Karpas-422 (cell line): ENCODE measurements around the gene PSMD2. TPM values are rescaled to one million over a fixed set of nuclear protein-coding genes. Genes with fewer than 3 reads are reported as not detected.

Source experiments
- DNase-seq: peaks from one replicate; pipeline ENCODE4 v3.0.0-alpha.2; 2015
- H2AFZ ChIP-seq: fragments of 200-600 bp; sonication (generic); 2 replicates; pipeline ENCODE4 v1.6.1; 2014; ENCODE audit warnings: antibody characterized with exemption, low read length, mixed read lengths
- H3K27ac ChIP-seq: fragments of 200-600 bp; sonication (generic); 2 replicates; pipeline ENCODE4 v1.5.1; 2014; ENCODE audit warnings: mild to moderate bottlenecking, low read length, moderate library complexity
- H3K27me3 ChIP-seq: fragments of 200-600 bp; sonication (generic); 2 replicates; pipeline ENCODE4 v1.6.1; 2014; ENCODE audit warnings: low read length, mixed read lengths
- H3K36me3 ChIP-seq: fragments of 200-600 bp; sonication (generic); 2 replicates; pipeline ENCODE4 v1.6.1; 2014; ENCODE audit warnings: low read length, mixed read lengths; ENCODE audit not compliant: insufficient read depth
- H3K4me1 ChIP-seq: fragments of 200-600 bp; sonication (generic); 2 replicates; pipeline ENCODE4 v1.6.1; 2014; ENCODE audit warnings: mild to moderate bottlenecking, low read length, mixed read lengths
- H3K4me2 ChIP-seq: fragments of 200-600 bp; sonication (generic); 2 replicates; pipeline ENCODE4 v1.6.1; 2014; ENCODE audit warnings: low read length, low read depth, mild to moderate bottlenecking; ENCODE audit not compliant: poor library complexity, severe bottlenecking
- H3K4me3 ChIP-seq: fragments of 200-600 bp; sonication (generic); 2 replicates; pipeline ENCODE4 v1.5.1; 2014; ENCODE audit warnings: mild to moderate bottlenecking, antibody characterized with exemption, low read length, mixed read lengths
- H3K79me2 ChIP-seq: fragments of 200-600 bp; sonication (generic); 2 replicates; pipeline ENCODE4 v1.6.1; 2014; ENCODE audit warnings: mild to moderate bottlenecking, low read length, mixed read lengths
- H3K9ac ChIP-seq: fragments of 200-600 bp; sonication (generic); 2 replicates; pipeline ENCODE4 v1.6.0; 2014; ENCODE audit warnings: low read length
- H3K9me2 ChIP-seq: fragments of 200-600 bp; sonication (generic), shearing (Covaris generic); replicated peaks from 2 replicates; pipeline ENCODE4 v1.6.0; 2014; ENCODE audit warnings: mild to moderate bottlenecking, low read length, moderate library complexity; ENCODE audit not compliant: insufficient read depth
- H3K9me3 ChIP-seq: fragments of 300-700, 200-600 bp; sonication (generic); 2 replicates; pipeline ENCODE4 v1.6.1; 2014; ENCODE audit warnings: low read length, mixed read lengths
- H4K20me1 ChIP-seq: fragments of 200-600 bp; sonication (generic); 2 replicates; pipeline ENCODE4 v1.6.1; 2014; ENCODE audit warnings: mild to moderate bottlenecking, antibody characterized with exemption, low read length, low read depth; ENCODE audit not compliant: insufficient read depth
- total RNA-seq: library from RNA; depleted of rRNA; stranded (reverse); fragments of >200 nt; shearing (Covaris generic); gene quantifications from 2 replicates; pipeline ENCODE4 v1.2.3, GENCODE V29; 2014; ENCODE audit warnings: low replicate concordance

Gene PSMD2
- total RNA-seq, 1 experiment from 2014 or later = 235 TPM

DNA sequence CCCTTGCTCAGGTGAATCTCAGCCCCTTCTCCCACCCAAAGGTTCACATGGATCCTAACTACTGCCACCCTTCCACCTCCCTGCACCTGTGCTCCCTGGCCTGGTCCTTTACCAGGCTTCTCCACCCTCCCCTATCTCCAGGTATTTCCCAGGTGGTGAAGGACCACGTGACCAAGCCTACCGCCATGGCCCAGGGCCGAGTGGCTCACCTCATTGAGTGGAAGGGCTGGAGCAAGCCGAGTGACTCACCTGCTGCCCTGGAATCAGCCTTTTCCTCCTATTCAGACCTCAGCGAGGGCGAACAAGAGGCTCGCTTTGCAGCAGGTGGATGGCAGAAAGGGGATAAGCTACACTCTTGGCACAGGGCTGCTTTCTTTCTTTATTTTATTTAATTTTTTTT is 42.9 kb downstream of the PSMD2 start:
- no peak overlapping the region for H3K27ac ChIP-seq
- no peak overlapping the region for H3K9ac ChIP-seq
- H3K79me2 ChIP-seq = peaks cover 19% of the 10 kb centered on the region
- no peaks in the 10 kb centered on the region for H3K36me3 ChIP-seq
- no peaks in the 10 kb centered on the region for H4K20me1 ChIP-seq
- no peak overlapping the region for H3K4me2 ChIP-seq
- H3K4me1 ChIP-seq = peaks cover 8% of the 10 kb centered on the region
- no peak overlapping the region for H3K4me3 ChIP-seq
- no peaks in the 10 kb centered on the region for H3K9me3 ChIP-seq
- no peaks in the 10 kb centered on the region for H3K27me3 ChIP-seq
- H3K9me2 ChIP-seq = no peaks in the 10 kb centered on the region
- DNase-seq = no peak
- no peak overlapping the region for H2AFZ ChIP-seq

DNA sequence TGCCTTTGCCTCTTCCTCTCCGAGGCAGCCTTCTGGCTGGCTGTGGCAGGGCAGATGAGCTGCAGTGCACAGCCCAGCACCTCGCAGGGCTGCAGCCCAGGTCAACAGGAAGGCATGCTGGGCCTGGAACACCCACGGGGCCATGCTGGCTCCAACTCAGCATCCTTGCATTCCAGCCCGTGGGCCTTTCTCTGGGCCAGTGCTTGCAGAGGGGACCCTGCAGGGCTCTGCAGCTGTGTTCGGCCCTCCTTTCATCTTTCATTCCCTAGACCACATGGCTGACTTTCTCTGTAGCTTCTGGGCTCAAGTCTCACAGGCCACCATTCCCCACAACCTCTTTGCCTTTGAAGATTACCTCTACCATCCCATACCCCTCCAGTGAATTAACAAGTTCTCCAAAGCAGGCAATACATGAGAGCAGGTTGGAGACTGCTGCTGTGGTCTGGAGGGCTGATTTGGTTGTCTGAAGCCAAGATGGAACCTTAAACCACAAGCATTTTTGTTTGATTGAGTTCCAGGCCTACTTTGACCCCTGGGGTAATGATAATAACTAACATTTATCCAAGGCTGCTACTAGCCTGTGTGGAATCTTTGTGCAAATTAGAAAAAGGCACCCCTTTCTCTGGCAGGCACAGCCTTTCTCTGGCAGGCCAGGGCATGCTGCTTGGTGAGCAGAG is 44.3 kb downstream of the PSMD2 start:
- Histone ChIP-seq H3K9me2 (no peaks in the 10 kb centered on the region), H3K9me3 (no peaks in the 10 kb centered on the region), H3K9ac (no peak overlapping the region), H3K36me3 (no peaks in the 10 kb centered on the region), H3K4me2 (no peak overlapping the region), H3K79me2 (peaks cover 5% of the 10 kb centered on the region; the same call in 1 of the 2 replicates), H3K4me1 (no peaks in the 10 kb centered on the region), H3K4me3 (no peak overlapping the region), H3K27ac (no peak overlapping the region), H3K27me3 (no peaks in the 10 kb centered on the region), H4K20me1 (no peaks in the 10 kb centered on the region), H2AFZ (no peak overlapping the region)
- no peak for DNase-seq

DNA sequence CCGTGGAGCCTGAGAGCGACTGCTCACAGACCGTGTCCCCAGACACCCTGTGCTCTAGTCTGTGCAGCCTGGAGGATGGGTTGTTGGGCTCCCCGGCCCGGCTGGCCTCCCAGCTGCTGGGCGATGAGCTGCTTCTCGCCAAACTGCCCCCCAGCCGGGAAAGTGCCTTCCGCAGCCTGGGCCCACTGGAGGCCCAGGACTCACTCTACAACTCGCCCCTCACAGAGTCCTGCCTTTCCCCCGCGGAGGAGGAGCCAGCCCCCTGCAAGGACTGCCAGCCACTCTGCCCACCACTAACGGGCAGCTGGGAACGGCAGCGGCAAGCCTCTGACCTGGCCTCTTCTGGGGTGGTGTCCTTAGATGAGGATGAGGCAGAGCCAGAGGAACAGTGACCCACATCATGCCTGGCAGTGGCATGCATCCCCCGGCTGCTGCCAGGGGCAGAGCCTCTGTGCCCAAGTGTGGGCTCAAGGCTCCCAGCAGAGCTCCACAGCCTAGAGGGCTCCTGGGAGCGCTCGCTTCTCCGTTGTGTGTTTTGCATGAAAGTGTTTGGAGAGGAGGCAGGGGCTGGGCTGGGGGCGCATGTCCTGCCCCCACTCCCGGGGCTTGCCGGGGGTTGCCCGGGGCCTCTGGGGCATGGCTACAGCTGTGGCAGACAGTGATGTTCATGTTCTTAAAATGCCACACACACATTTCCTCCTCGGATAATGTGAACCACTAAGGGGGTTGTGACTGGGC is 45.7 kb downstream of the PSMD2 start:
- Histone ChIP-seq H4K20me1 (no peaks in the 10 kb centered on the region), H3K27me3 (no peaks in the 10 kb centered on the region), H3K9me3 (no peaks in the 10 kb centered on the region), H3K4me1 (no peaks in the 10 kb centered on the region), H3K79me2 (no peaks in the 10 kb centered on the region), H3K9me2 (no peaks in the 10 kb centered on the region), H3K27ac (no peak overlapping the region), H3K9ac (no peak overlapping the region), H3K4me3 (no peak overlapping the region), H3K36me3 (no peaks in the 10 kb centered on the region), H2AFZ (no peak overlapping the region), H3K4me2 (no peak overlapping the region)
- DNase-seq = no peak

DNA sequence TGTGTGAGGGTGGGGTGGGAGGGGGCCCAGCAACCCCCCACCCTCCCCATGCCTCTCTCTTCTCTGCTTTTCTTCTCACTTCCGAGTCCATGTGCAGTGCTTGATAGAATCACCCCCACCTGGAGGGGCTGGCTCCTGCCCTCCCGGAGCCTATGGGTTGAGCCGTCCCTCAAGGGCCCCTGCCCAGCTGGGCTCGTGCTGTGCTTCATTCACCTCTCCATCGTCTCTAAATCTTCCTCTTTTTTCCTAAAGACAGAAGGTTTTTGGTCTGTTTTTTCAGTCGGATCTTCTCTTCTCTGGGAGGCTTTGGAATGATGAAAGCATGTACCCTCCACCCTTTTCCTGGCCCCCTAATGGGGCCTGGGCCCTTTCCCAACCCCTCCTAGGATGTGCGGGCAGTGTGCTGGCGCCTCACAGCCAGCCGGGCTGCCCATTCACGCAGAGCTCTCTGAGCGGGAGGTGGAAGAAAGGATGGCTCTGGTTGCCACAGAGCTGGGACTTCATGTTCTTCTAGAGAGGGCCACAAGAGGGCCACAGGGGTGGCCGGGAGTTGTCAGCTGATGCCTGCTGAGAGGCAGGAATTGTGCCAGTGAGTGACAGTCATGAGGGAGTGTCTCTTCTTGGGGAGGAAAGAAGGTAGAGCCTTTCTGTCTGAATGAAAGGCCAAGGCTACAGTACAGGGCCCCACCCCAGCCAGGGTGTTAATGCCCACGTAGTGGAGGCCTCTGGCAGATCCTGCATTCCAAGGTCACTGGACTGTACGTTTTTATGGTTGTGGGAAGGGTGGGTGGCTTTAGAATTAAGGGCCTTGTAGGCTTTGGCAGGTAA is 46.5 kb downstream of the PSMD2 start:
- Histone ChIP-seq H3K79me2 (no peaks in the 10 kb centered on the region), H3K27ac (no peak overlapping the region), H2AFZ (no peak overlapping the region), H3K36me3 (no peaks in the 10 kb centered on the region), H3K4me1 (no peaks in the 10 kb centered on the region), H3K4me3 (no peak overlapping the region), H3K4me2 (no peak overlapping the region), H3K27me3 (no peaks in the 10 kb centered on the region), H3K9me3 (no peaks in the 10 kb centered on the region), H3K9ac (no peak overlapping the region), H3K9me2 (no peaks in the 10 kb centered on the region), H4K20me1 (no peaks in the 10 kb centered on the region)
- DNase-seq = peak; percentile 84

DNA sequence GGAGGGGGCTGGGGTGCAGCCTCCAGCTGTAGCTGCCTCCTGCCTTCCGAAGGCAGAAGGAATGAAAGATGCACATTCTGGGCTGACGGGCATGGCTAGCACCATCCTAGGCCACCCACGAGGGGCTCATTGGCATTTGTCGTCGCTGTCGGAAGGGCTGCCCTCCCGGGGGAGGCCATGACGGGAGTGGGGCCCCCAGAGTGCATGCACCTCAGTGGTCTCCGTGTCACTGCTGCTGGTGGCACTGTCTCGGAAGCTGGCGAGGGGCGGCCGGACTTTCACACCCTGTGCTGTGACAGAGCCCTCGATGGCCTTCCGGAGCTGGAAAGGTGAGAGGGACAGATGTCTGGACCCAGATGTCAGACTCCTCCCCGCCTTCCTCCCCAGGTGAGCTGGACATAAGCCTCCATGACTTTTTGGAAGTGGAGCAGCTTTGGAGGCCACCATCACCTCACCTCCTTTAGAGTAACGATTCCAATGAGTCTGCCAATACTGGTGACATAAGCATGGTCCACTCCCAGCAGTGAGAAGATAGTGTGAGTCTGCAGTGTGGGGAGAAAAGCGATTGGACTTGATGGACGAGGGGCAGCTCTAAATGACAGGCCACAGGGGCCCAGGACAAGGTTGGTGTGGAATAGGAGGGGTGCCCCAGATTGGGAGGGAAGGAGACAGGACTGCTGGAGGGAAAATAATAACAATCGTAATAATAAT is 47.6 kb downstream of the PSMD2 start:
- Histone ChIP-seq H3K79me2 (no peaks in the 10 kb centered on the region), H2AFZ (no peak overlapping the region), H3K4me3 (no peak overlapping the region), H3K4me1 (no peaks in the 10 kb centered on the region), H3K27me3 (no peaks in the 10 kb centered on the region), H3K36me3 (no peaks in the 10 kb centered on the region), H3K27ac (no peak overlapping the region), H3K9me2 (no peaks in the 10 kb centered on the region), H3K9me3 (no peaks in the 10 kb centered on the region), H4K20me1 (no peaks in the 10 kb centered on the region), H3K9ac (no peak overlapping the region), H3K4me2 (no peak overlapping the region)
- no peak for DNase-seq

DNA sequence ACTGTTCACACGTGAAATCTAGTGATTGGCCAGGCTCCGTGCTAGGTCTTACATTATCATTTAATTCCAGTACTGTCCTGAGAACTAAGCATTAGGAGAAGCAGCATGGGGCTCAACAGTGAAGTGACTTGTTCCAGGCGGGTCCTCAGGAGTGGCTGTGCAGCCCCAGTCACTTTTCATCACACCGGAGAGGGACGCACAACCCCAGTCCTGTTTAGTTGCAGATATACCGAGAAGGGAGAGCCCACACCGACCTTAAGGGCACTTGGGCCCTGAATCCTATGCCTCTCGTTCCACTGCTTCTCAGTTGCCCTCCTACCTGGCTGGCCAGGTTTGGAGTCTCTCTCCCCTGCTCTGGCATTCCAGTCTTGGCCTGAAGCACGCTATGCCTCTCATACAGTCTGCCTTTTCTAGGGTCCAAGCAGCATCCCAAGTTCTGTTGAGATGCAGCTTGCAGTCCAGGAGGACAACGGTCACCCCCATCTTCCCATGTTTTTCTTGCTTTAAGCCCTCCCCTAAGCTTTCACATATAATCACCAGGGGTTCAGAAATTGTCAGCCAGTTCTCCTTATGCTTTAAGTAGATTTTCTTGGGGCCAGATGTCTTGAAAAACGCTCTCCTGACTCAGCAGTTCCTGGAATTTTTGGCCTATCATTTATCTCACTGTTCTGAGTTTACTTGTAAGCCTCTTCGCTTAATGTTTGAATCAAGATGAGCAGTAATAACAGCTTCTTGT is 48.4 kb downstream of the PSMD2 start:
- H4K20me1 ChIP-seq = no peaks in the 10 kb centered on the region
- no peaks in the 10 kb centered on the region for H3K79me2 ChIP-seq
- no peak overlapping the region for H3K9ac ChIP-seq
- H3K36me3 ChIP-seq = no peaks in the 10 kb centered on the region
- no peak overlapping the region for H2AFZ ChIP-seq
- H3K9me3 ChIP-seq = no peaks in the 10 kb centered on the region
- H3K4me1 ChIP-seq = no peaks in the 10 kb centered on the region
- no peak overlapping the region for H3K4me2 ChIP-seq
- no peaks in the 10 kb centered on the region for H3K9me2 ChIP-seq
- H3K27me3 ChIP-seq = no peaks in the 10 kb centered on the region
- H3K27ac ChIP-seq = no peak overlapping the region
- no peak for DNase-seq
- H3K4me3 ChIP-seq = no peak overlapping the region

DNA sequence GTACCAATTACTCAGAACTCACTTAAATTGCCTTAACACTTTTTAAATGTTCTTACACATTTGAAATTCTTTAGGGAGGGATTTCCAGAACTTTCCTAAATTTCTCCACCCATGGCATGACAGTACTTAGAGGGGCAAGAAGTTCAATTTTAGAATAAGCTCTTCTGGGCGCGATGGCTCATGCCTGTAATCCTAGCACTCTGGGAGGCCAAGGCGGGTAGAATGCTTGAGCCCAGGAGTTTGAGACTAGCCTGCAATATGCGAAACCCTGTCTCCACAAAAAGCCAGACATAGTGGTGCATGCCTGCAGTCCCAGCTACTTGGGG is 49.0 kb downstream of the PSMD2 start:
- DNase-seq = no peak
- H3K9ac ChIP-seq = no peak overlapping the region
- H3K4me1 ChIP-seq = no peaks in the 10 kb centered on the region
- H3K9me2 ChIP-seq = no peaks in the 10 kb centered on the region
- no peak overlapping the region for H3K27ac ChIP-seq
- H3K4me3 ChIP-seq = no peak overlapping the region
- H3K27me3 ChIP-seq = no peaks in the 10 kb centered on the region
- H2AFZ ChIP-seq = no peak overlapping the region
- no peaks in the 10 kb centered on the region for H3K9me3 ChIP-seq
- no peaks in the 10 kb centered on the region for H3K36me3 ChIP-seq
- H3K4me2 ChIP-seq = no peak overlapping the region
- no peaks in the 10 kb centered on the region for H4K20me1 ChIP-seq
- no peaks in the 10 kb centered on the region for H3K79me2 ChIP-seq
